ENCODE measurements around the gene ZBTB12.

DNA sequence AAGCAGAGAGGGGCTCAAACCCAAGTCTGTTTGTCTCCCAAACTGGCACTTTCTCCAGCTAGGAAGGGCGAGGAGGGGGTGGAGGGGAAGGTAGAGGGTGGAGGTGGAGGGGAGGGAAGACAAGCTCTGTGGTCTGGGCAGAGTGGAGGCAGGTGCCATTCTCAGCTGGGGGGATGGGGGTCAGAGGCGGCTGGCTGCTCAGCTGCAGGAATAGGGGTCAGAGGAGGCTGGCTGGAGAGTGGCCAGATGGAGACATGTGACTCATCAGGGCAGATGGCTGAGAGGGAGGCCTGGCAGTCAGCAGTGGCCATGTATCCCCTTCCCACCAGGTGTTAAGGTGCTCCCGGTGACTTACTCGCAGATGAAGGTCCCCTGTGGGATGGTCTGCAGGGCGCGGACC lies 19.5 kb downstream of the ZBTB12 start:
- TF ChIP-seq ZNF146 (tag by site-specific recombination; IDR thresholded peaks at IDR 0.05) (no peak), ZNF76 (tag by site-specific recombination; IDR thresholded peaks at IDR 0.05; ENCODE audit: borderline replicate concordance, low read depth) (no peak), KLF9 (tag by site-specific recombination; IDR thresholded peaks at IDR 0.05; ENCODE audit: low read depth) (no peak), HOXA7 (CRISPR knock-in tag; IDR thresholded peaks at IDR 0.05; ENCODE audit: borderline replicate concordance) (no peak), ZNF140 (tag by site-specific recombination; IDR thresholded peaks at IDR 0.05) (no peak), TRIM28 (IDR thresholded peaks at IDR 0.05; ENCODE audit: borderline replicate concordance, low read length) (no peak), ZNF114 (tag by site-specific recombination; IDR thresholded peaks at IDR 0.05) (no peak), GLI4 (tag by site-specific recombination; IDR thresholded peaks at IDR 0.05) (no peak)
- TF ChIP-seq, protein P1, sequence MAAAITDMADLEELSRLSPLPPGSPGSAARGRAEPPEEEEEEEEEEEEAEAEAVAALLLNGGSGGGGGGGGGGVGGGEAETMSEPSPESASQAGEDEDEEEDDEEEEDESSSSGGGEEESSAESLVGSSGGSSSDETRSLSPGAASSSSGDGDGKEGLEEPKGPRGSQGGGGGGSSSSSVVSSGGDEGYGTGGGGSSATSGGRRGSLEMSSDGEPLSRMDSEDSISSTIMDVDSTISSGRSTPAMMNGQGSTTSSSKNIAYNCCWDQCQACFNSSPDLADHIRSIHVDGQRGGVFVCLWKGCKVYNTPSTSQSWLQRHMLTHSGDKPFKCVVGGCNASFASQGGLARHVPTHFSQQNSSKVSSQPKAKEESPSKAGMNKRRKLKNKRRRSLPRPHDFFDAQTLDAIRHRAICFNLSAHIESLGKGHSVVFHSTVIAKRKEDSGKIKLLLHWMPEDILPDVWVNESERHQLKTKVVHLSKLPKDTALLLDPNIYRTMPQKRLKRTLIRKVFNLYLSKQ (tag by site-specific recombination; IDR thresholded peaks at IDR 0.05; ENCODE audit: borderline replicate concordance): no peak
- TF ChIP-seq, protein P2, sequence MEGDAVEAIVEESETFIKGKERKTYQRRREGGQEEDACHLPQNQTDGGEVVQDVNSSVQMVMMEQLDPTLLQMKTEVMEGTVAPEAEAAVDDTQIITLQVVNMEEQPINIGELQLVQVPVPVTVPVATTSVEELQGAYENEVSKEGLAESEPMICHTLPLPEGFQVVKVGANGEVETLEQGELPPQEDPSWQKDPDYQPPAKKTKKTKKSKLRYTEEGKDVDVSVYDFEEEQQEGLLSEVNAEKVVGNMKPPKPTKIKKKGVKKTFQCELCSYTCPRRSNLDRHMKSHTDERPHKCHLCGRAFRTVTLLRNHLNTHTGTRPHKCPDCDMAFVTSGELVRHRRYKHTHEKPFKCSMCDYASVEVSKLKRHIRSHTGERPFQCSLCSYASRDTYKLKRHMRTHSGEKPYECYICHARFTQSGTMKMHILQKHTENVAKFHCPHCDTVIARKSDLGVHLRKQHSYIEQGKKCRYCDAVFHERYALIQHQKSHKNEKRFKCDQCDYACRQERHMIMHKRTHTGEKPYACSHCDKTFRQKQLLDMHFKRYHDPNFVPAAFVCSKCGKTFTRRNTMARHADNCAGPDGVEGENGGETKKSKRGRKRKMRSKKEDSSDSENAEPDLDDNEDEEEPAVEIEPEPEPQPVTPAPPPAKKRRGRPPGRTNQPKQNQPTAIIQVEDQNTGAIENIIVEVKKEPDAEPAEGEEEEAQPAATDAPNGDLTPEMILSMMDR (tag by site-specific recombination; IDR thresholded peaks at IDR 0.05): no peak
